HepG2 (cell line): Measurements from ENCODE around the gene SLC25A10. TPM values are rescaled to one million over a fixed set of nuclear protein-coding genes. Genes with fewer than 3 reads are reported as not detected.

Experiments used
- GABPB1 ChIP-seq: IDR thresholded peaks from 2 replicates; pipeline ENCODE4 v1.6.1; 2016; ENCODE audit warnings: mild to moderate bottlenecking, missing genetic modification reagents, moderate library complexity, missing compliant biosample characterization
- HDAC1 ChIP-seq: sonication (generic); formaldehyde crosslinking; IDR thresholded peaks from 2 replicates; pipeline ENCODE4 v1.5.1; 2020; ENCODE audit warnings: mild to moderate bottlenecking, missing genetic modification reagents
- MEIS2 ChIP-seq: sonication (generic); formaldehyde crosslinking; IDR thresholded peaks from 2 replicates; pipeline ENCODE4 v1.9.0; 2021; ENCODE audit warnings: mild to moderate bottlenecking, missing genetic modification reagents
- MTF1 ChIP-seq: sonication (generic); formaldehyde crosslinking; IDR thresholded peaks from 2 replicates; pipeline ENCODE4 v1.5.0; 2020; ENCODE audit warnings: missing genetic modification reagents
- NR1H2 ChIP-seq: sonication (generic); formaldehyde crosslinking; IDR thresholded peaks from 2 replicates; pipeline ENCODE4 v1.8.1; 2022; ENCODE audit warnings: low read depth, missing genetic modification reagents, borderline replicate concordance
- PCBP1 ChIP-seq: fragments of 200-400 bp; formaldehyde crosslinking; IDR thresholded peaks from 2 replicates; pipeline ENCODE4 v1.6.1; 2017; ENCODE audit warnings: mild to moderate bottlenecking, low read depth, low read length, borderline replicate concordance
- SAFB2 ChIP-seq: sonication (generic); formaldehyde crosslinking; IDR thresholded peaks from 2 replicates; pipeline ENCODE4 v1.5.1; 2020; ENCODE audit warnings: missing genetic modification reagents, low read depth, mild to moderate bottlenecking, borderline replicate concordance
- ZNF260 ChIP-seq: sonication (generic); formaldehyde crosslinking; IDR thresholded peaks from 2 replicates; pipeline ENCODE4 v1.4.0; 2020; ENCODE audit warnings: missing genetic modification reagents, low read depth, mild to moderate bottlenecking, borderline replicate concordance
- ZSCAN22 ChIP-seq: sonication (generic); formaldehyde crosslinking; IDR thresholded peaks from 2 replicates; pipeline ENCODE4 v1.4.0; 2020; ENCODE audit warnings: mild to moderate bottlenecking, missing genetic modification reagents
- polyA plus RNA-seq, 8 experiments: library from polyadenylated mRNA; depleted of rRNA in 3 of 8; stranded (reverse) in 7 of 8; unstranded in 1 of 8; fragments of >200 nt; fragmentation: Illumina TruSeq in 4 of 8; extraction: Trizol in 4 of 8; gene quantifications; 2 replicates each; pipeline versions ENCODE4 v1.2.1 to v1.2.3, GENCODE V29; 2011 to 2016; ENCODE audit warnings: low read depth in 4 of 8, missing spikeins in 1 of 8, mixed read lengths in 1 of 8; ENCODE audit not compliant: insufficient read depth in 1 of 8
- total RNA-seq, 5 experiments: library from RNA; depleted of rRNA; stranded (reverse); fragments of >200 nt; fragmentation: Illumina TruSeq; extraction: Trizol; gene quantifications; 2 replicates each; pipeline ENCODE4 v1.2.3, GENCODE V29; 2016; ENCODE audit warnings: low read depth in 1 of 5
- TF ChIP-seq, protein P1 (sequence below): IDR thresholded peaks from 2 replicates; pipeline ENCODE4 v1.6.1; 2016
- TF ChIP-seq, protein P2 (sequence below): sonication (generic); formaldehyde crosslinking; IDR thresholded peaks from 2 replicates; pipeline ENCODE4 v1.4.0; 2020; ENCODE audit warnings: mild to moderate bottlenecking, missing genetic modification reagents
- TF ChIP-seq, protein P3 (sequence below): sonication (generic); formaldehyde crosslinking; IDR thresholded peaks from 2 replicates; pipeline ENCODE4 v1.8.0; 2022; ENCODE audit warnings: mild to moderate bottlenecking, missing genetic modification reagents; ENCODE audit not compliant: insufficient replicate concordance

SLC25A10 gene
- total and polyA plus RNA-seq, 2 of the 13 experiments (the other 11 are each of a cell fraction or from before 2014, with no cell fraction given) = 46.5 to 140 TPM

DNA sequence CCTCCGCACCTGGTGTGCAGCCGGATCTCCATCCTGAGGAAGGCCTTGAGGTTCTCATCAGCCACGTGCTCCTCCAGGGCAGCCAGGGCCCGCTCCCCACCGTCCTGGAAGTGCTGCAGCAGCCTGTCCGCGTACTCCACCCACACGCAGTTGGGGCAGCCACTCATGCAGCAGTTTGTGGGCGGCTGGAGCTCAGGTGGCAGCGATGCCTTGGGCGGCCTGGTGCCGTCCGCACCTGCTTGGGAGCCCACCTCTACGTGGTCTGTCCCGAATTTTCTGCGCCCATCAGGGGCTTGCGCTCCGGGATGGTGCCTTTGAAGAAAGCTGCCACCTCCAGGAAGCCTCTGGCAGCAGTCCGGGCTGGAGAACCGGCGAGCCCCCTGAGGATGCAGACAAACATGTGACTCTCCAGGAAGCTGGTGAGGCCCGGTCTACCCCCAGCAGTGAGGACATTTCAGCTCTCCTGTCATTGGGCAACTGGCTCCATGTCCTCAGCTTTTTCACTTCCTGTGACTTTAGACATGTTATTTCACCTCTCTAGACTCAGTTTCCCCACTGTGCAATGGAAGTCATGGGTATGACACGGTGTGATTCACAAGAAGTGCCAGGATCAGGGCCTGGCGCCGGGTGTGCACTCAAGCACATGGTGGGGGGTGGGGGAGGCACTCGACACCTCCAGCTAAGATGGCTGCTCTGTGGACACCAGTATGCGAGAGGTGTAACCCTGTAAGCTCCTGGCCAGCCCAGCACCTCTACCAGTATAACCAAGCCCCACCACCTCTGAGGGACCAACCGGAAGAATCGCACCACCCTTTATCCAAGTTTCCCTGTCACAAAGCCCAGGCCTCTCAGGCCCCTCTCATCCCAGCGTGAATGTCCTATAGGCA lies 46.6 kb upstream of the SLC25A10 start (continued):
- TF ChIP-seq, protein P1, sequence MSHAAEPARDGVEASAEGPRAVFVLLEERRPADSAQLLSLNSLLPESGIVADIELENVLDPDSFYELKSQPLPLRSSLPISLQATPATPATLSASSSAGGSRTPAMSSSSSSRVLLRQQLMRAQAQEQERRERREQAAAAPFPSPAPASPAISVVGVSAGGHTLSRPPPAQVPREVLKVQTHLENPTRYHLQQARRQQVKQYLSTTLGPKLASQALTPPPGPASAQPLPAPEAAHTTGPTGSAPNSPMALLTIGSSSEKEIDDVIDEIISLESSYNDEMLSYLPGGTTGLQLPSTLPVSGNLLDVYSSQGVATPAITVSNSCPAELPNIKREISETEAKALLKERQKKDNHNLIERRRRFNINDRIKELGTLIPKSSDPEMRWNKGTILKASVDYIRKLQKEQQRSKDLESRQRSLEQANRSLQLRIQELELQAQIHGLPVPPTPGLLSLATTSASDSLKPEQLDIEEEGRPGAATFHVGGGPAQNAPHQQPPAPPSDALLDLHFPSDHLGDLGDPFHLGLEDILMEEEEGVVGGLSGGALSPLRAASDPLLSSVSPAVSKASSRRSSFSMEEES (CRISPR knock-in tag) = peak; percentile 57; the same call in 1 of the 2 replicates
- TF ChIP-seq GABPB1 (CRISPR knock-in tag) (peak; percentile 41; the same call in 1 of the 2 replicates), MEIS2 (no peak; the same call in 1 of the 2 replicates), HDAC1 (CRISPR knock-in tag) (no peak), ZSCAN22 (CRISPR knock-in tag) (no peak), PCBP1 (no peak), SAFB2 (0 out of 2 replicates have a peak, but pooled peaks have one; percentile 39), NR1H2 (no peak), ZNF260 (no peak), MTF1 (CRISPR knock-in tag) (no peak)
- TF ChIP-seq, protein P2, sequence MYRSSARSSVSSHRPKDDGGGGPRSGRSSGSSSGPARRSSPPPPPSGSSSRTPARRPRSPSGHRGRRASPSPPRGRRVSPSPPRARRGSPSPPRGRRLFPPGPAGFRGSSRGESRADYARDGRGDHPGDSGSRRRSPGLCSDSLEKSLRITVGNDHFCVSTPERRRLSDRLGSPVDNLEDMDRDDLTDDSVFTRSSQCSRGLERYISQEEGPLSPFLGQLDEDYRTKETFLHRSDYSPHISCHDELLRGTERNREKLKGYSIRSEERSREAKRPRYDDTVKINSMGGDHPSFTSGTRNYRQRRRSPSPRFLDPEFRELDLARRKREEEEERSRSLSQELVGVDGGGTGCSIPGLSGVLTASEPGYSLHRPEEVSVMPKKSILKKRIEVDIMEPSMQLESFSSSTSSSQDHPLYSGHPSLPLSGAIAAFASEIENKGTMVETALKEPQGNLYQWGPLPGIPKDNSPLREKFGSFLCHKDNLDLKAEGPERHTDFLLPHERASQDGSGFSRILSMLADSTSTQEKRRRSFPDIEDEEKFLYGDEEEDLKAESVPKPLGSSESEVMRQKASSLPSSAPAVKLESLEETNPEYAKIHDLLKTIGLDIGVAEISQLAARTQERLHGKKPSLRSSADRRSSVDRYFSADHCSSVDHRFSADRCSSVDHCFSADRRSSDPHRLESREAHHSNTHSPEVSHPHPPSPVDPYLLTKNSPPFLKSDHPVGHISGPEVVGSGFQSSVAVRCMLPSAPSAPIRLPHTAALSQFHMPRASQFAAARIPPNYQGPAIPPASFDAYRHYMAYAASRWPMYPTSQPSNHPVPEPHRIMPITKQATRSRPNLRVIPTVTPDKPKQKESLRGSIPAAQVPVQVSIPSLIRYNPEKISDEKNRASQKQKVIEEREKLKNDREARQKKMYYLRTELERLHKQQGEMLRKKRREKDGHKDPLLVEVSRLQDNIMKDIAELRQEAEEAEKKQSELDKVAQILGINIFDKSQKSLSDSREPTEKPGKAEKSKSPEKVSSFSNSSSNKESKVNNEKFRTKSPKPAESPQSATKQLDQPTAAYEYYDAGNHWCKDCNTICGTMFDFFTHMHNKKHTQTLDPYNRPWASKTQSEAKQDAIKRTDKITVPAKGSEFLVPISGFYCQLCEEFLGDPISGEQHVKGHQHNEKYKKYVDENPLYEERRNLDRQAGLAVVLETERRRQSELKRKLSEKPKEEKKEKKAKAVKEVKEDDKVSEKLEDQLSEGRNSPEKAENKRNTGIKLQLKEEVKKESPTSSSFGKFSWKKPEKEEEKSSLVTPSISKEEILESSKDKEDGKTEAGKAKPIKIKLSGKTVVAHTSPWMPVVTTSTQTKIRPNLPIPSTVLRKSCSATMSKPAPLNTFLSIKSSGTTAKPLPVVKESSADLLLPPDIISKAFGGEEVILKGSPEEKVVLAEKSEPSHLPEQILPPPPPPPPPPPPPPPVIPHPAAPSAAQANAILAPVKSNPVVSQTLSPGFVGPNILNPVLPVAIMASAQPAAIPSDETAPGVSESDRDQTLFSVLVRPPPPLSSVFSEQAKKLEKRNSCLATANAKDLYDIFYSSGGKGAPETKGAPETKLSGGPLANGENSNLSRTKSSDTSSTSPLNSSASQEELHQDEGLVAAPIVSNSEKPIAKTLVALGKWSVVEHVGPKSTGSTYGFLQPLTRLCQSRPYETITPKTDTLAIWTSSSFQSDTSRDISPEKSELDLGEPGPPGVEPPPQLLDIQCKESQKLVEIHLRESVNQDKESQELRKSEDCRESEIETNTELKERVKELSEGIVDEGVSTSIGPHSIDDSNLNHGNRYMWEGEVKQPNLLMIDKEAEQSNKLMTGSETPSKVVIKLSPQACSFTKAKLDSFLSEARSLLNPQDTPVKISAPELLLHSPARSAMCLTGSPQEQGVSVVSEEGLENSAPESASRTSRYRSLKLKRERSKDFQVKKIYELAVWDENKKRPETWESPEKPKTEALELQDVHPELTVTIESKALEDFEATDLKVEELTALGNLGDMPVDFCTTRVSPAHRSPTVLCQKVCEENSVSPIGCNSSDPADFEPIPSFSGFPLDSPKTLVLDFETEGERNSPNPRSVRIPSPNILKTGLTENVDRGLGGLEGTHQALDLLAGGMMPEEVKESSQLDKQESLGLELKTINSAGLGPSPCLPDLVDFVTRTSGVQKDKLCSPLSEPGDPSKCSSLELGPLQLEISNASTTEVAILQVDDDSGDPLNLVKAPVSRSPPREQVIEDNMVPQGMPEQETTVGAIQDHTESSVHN (CRISPR knock-in tag) = no peak; the same call in 1 of the 2 replicates
- TF ChIP-seq, protein P3, sequence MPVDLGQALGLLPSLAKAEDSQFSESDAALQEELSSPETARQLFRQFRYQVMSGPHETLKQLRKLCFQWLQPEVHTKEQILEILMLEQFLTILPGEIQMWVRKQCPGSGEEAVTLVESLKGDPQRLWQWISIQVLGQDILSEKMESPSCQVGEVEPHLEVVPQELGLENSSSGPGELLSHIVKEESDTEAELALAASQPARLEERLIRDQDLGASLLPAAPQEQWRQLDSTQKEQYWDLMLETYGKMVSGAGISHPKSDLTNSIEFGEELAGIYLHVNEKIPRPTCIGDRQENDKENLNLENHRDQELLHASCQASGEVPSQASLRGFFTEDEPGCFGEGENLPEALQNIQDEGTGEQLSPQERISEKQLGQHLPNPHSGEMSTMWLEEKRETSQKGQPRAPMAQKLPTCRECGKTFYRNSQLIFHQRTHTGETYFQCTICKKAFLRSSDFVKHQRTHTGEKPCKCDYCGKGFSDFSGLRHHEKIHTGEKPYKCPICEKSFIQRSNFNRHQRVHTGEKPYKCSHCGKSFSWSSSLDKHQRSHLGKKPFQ (CRISPR knock-in tag) = peak; percentile 71
